ENCODE results near the gene SEMA5A. TPM values are rescaled to one million over a fixed set of nuclear protein-coding genes. Genes with fewer than 3 reads are reported as not detected.

Gene SEMA5A
- total RNA-seq, 1 donor from 2014 or later = 13.7 TPM

DNA sequence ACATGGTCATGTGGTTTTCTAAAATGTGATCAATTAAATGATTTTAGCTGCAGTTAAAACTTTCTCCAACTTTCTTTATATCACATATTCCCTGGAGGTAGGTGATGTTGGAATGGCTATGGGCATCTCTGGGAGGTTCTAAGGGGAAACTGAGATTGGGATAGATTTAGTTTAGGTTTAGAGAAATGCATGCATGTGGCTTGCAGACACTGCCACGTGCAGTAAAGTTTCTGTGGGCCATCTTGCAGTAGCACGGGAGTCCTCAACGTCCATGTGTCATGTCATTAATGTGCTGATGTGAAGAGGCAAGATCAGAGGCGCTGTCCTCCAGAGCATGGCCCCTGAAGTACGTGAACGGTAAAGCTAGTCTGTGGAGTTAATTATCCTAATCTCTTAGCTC is 532.7 kb downstream of the SEMA5A start:
- no peak for DNase-seq (ENCODE audit: low read depth)

DNA sequence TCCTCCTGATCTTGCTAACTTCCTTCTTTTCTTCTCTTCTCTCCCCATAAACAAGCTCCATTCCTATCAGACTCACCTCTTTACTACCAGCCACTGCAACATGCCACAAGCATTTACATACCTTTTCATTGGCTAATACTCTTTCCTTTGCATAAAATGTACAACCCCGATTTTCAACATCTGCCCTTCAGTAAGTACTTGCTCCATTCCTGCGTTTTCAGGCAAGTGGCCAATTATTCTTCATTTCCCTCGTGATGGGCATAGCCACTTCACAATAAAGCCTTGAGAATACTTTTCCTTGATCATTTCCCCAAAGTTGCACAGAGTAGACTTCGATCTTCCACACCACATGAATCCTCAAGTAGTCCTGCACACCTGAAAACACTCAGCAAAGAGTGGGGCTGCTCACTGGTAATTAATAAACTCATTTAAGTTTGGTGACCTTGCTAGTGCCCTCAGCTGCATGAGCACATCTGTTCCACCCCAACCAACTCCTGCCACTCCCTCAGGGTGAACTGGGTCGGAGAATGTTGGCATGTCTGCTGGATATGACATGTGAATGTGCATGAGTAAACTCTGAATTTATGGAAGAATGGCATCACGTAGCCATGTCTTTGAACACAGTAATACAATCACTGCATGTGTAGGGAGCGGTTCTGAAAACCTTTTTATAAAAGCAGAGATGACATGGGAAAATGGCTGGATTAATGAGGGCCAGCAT is 535.8 kb downstream of the SEMA5A start:
- no peak for DNase-seq (ENCODE audit: low read depth)

DNA sequence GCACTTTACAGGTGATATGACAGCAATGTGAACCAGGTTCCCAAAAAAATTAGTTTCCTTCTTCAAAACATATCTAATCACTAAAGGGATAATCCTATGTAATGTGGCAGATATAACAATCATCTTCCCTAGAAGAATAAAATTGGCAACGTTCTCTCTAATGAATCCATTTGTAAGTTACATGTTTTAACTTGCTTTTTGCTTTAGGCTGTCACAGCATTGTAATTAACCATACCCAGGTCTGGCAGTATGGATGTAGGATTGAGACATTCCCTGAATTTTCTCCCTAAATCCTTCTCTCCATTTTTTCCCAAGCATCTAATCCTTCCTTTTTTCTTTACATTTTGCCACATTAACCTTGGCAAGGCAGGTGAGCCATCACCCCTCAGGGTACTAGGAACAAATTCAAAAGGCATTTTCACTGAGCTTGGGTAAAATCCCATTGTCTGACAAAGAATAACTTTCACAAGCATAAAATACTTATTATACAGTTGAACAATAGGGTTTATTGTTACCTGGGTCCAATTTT is 548.3 kb downstream of the SEMA5A start:
- DNase-seq (ENCODE audit: low read depth) = no peak

DNA sequence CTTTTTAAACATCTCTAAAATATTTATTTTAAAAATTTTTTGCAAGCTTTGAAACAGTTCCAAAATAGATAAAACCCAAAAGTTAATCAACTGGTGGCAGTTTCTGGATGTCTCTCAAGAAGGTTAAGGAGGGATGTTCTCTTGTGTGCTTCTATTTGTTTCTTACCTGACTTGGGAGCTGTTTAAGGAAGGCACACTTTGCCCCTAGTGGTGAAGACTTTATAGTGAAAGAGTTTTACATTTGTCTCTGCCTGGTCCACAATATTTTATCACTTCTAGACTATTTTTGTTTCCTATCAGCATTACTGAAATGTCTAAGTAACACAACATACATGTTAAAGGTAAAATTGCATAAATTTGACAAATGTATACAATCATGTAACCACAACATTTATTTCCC is 552.8 kb downstream of the SEMA5A start:
- DNase-seq (ENCODE audit: low read depth) = no peak

Other genes with a start within 250 kb of the SEMA5A start
- gene TAS2R1, start 84.3 kb upstream of the SEMA5A start, total RNA-seq = not detected in 2 replicates